Stomach smooth muscle (tissue), 2 donors: Measurements from ENCODE around the gene SH3RF3.

Source experiments
- H3K27ac ChIP-seq: one replicate; pipeline ENCODE4 v1.7.0; 2013; ENCODE audit warnings: mild to moderate bottlenecking, low read length, inconsistent platforms
- H3K27me3 ChIP-seq, 2 donors: one replicate each; pipeline ENCODE4 v1.7.0; 2013; ENCODE audit warnings: low read length in 2 of 2; ENCODE audit not compliant: insufficient read depth in 2 of 2, control insufficient read depth in 1 of 2
- H3K36me3 ChIP-seq, 2 donors: one replicate each; pipeline ENCODE4 v1.7.0; 2013; ENCODE audit warnings: low read length in 2 of 2; ENCODE audit not compliant: control insufficient read depth in 2 of 2, insufficient read depth in 2 of 2
- H3K4me1 ChIP-seq: one replicate; pipeline ENCODE4 v1.7.0; 2013; ENCODE audit warnings: low read length; ENCODE audit not compliant: control insufficient read depth, insufficient read depth
- H3K4me3 ChIP-seq, 2 donors: one replicate each; pipeline ENCODE4 v1.7.0; 2013; ENCODE audit warnings: low read length in 2 of 2
- H3K9ac ChIP-seq, 2 donors: one replicate each; pipeline ENCODE4 v1.7.0; 2013; ENCODE audit warnings: low read length in 2 of 2, mild to moderate bottlenecking in 1 of 2
- H3K9me3 ChIP-seq, 2 donors: one replicate each; pipeline ENCODE4 v1.7.0; 2013; ENCODE audit warnings: low read length in 2 of 2; ENCODE audit not compliant: control insufficient read depth in 2 of 2
- donor health status: healthy.
- donor health status: Pancreatic carcinoma.

Gene SH3RF3

GRCh38 chr2:109138449-109138848 is 9.4 kb downstream of the SH3RF3 start:
- H3K4me3 ChIP-seq: no peak overlapping the region

GRCh38 chr2:109139002-109139401 is 10.0 kb downstream of the SH3RF3 start:
- H3K4me1 ChIP-seq: no peaks in the 10 kb centered on the region
- H3K36me3 ChIP-seq: no peaks in the 10 kb centered on the region
- no peak overlapping the region for H3K27ac ChIP-seq
- no peaks in the 10 kb centered on the region for H3K27me3 ChIP-seq
- no peak overlapping the region for H3K4me3 ChIP-seq
- no peaks in the 10 kb centered on the region for H3K9me3 ChIP-seq
- H3K9ac ChIP-seq: no peak overlapping the region

More at GRCh38 chr2:109138449-109138848, 9.4 kb downstream of the SH3RF3 start:
- no peaks in the 10 kb centered on the region for H3K4me1 ChIP-seq
- H3K9me3 ChIP-seq: no peaks in the 10 kb centered on the region
- H3K27me3 ChIP-seq: no peaks in the 10 kb centered on the region
- no peaks in the 10 kb centered on the region for H3K36me3 ChIP-seq
- no peak overlapping the region for H3K27ac ChIP-seq
- H3K9ac ChIP-seq: no peak overlapping the region

GRCh38 chr2:109139865-109140396 is 10.9 kb downstream of the SH3RF3 start:
- Histone ChIP-seq H3K9ac (no peak overlapping the region), H3K4me1 (no peaks in the 10 kb centered on the region), H3K27ac (no peak overlapping the region), H3K9me3 (no peaks in the 10 kb centered on the region), H3K4me3 (no peak overlapping the region), H3K27me3 (no peaks in the 10 kb centered on the region), H3K36me3 (no peaks in the 10 kb centered on the region)

GRCh38 chr2:109141006-109141600 is 12.1 kb downstream of the SH3RF3 start:
- Histone ChIP-seq H3K27ac (no peak overlapping the region), H3K4me3 (no peak overlapping the region), H3K9ac (no peak overlapping the region), H3K27me3 (no peaks in the 10 kb centered on the region), H3K36me3 (no peaks in the 10 kb centered on the region), H3K4me1 (no peaks in the 10 kb centered on the region), H3K9me3 (no peaks in the 10 kb centered on the region)

- Histone ChIP-seq H3K9ac (no peak overlapping the region), H3K27ac (no peak overlapping the region), H3K27me3 (no peaks in the 10 kb centered on the region), H3K4me1 (no peaks in the 10 kb centered on the region), H3K4me3 (no peak overlapping the region), H3K9me3 (no peaks in the 10 kb centered on the region), H3K36me3 (no peaks in the 10 kb centered on the region)
Observed at GRCh38 chr2:109141727-109142283, 12.8 kb downstream of the SH3RF3 start.

GRCh38 chr2:109142416-109143210 is 13.6 kb downstream of the SH3RF3 start:
- H3K27me3 ChIP-seq: no peaks in the 10 kb centered on the region
- no peaks in the 10 kb centered on the region for H3K36me3 ChIP-seq
- no peak overlapping the region for H3K27ac ChIP-seq
- no peak overlapping the region for H3K9ac ChIP-seq
- H3K4me3 ChIP-seq: no peak overlapping the region
- no peaks in the 10 kb centered on the region for H3K9me3 ChIP-seq
- H3K4me1 ChIP-seq: no peaks in the 10 kb centered on the region

- no peaks in the 10 kb centered on the region for H3K9me3 ChIP-seq
- no peak overlapping the region for H3K9ac ChIP-seq
- H3K4me1 ChIP-seq: no peaks in the 10 kb centered on the region
- no peaks in the 10 kb centered on the region for H3K36me3 ChIP-seq
- H3K27ac ChIP-seq: no peak overlapping the region
- H3K27me3 ChIP-seq: no peaks in the 10 kb centered on the region
- H3K4me3 ChIP-seq: no peak overlapping the region
Observed at GRCh38 chr2:109143214-109144187, 14.5 kb downstream of the SH3RF3 start.

- H3K27me3 ChIP-seq: no peaks in the 10 kb centered on the region
- no peaks in the 10 kb centered on the region for H3K4me1 ChIP-seq
- no peak overlapping the region for H3K4me3 ChIP-seq
- H3K27ac ChIP-seq: no peak overlapping the region
- no peak overlapping the region for H3K9ac ChIP-seq
- no peaks in the 10 kb centered on the region for H3K36me3 ChIP-seq
- no peaks in the 10 kb centered on the region for H3K9me3 ChIP-seq
Observed at GRCh38 chr2:109144271-109144670, 15.3 kb downstream of the SH3RF3 start.

- Histone ChIP-seq H3K36me3 (no peaks in the 10 kb centered on the region), H3K27me3 (no peaks in the 10 kb centered on the region), H3K9ac (no peak overlapping the region), H3K9me3 (no peaks in the 10 kb centered on the region), H3K27ac (no peak overlapping the region), H3K4me3 (no peak overlapping the region), H3K4me1 (no peaks in the 10 kb centered on the region)
Observed at GRCh38 chr2:109144721-109145120, 15.7 kb downstream of the SH3RF3 start.

- H3K4me3 ChIP-seq: no peak overlapping the region
- no peaks in the 10 kb centered on the region for H3K27me3 ChIP-seq
- H3K9me3 ChIP-seq: no peaks in the 10 kb centered on the region
- no peak overlapping the region for H3K9ac ChIP-seq
- H3K36me3 ChIP-seq: no peaks in the 10 kb centered on the region
- no peak overlapping the region for H3K27ac ChIP-seq
- no peaks in the 10 kb centered on the region for H3K4me1 ChIP-seq
Observed at GRCh38 chr2:109145286-109145685, 16.3 kb downstream of the SH3RF3 start.
